Psoas muscle (tissue), 8 donors: ENCODE measurements around the gene DEGS1. TPM values are rescaled to one million over a fixed set of nuclear protein-coding genes. Genes with fewer than 3 reads are reported as not detected.
"Not testable (repeated sequence)": the region's sequence is repeated elsewhere in the genome, so short reads cannot be mapped to it uniquely, and the experiment has no call there.

Source experiments
- ATAC-seq, 4 donors: fragments of 200-7000 bp; cut with Tn5 transposase; one replicate each; pipeline ENCODE4 v1.9.1; 2020; ENCODE audit warnings: moderate library complexity in 3 of 4, mild to moderate bottlenecking in 2 of 4
- DNase-seq, 2 donors: peaks; one replicate each; pipeline ENCODE4 v3.0.0-alpha.2; 2020
- H3K27ac ChIP-seq: fragments of 200-600 bp; one replicate; pipeline ENCODE4 v1.8.0; 2022
- H3K27me3 ChIP-seq, 3 donors: fragments of 200-600 bp in 1 of 3; one replicate each; pipeline versions ENCODE4 v1.6.1 to v1.8.0; 2013 to 2022; ENCODE audit warnings: low read length in 2 of 3, mild to moderate bottlenecking in 2 of 3, moderate library complexity in 1 of 3; ENCODE audit not compliant: insufficient read depth in 3 of 3
- H3K36me3 ChIP-seq, 2 donors: fragments of 200-600 bp in 1 of 2; one replicate each; pipeline versions ENCODE4 v1.6.1 to v1.8.0; 2013 to 2022; ENCODE audit warnings: low read depth in 1 of 2, mild to moderate bottlenecking in 1 of 2, moderate library complexity in 1 of 2; ENCODE audit not compliant: insufficient read depth in 1 of 2
- H3K4me1 ChIP-seq: fragments of 200-600 bp; one replicate; pipeline ENCODE4 v1.8.0; 2022
- H3K4me3 ChIP-seq: fragments of 200-600 bp; one replicate; pipeline ENCODE4 v1.8.0; 2022; ENCODE audit warnings: mild to moderate bottlenecking
- H3K9me3 ChIP-seq: fragments of 200-600 bp; one replicate; pipeline ENCODE4 v1.8.0; 2022
- WGBS, 3 donors: extraction: QIAGEN DNeasy Blood & Tissue Kit; methylation state at CpG; one replicate each; pipeline versions ENCODE4 v1.1.6 to v1.1.7; 2013; 5-methylcytosine and 5-hydroxymethylcytosine counted together
- intact Hi-C, 2 donors: fragments of 100-400 bp; cut with DNase I; formaldehyde crosslinking; loops; one replicate each; pipeline versions ENCODE4 v1.11.0 to v1.14.2; 2022
- polyA plus RNA-seq, 3 donors: library from polyadenylated mRNA; stranded (reverse); fragments of 200-250 nt; gene quantifications; one replicate each; pipeline ENCODE4 v1.2.3, GENCODE V29; 2013
- total RNA-seq, 4 donors: library from RNA; stranded (reverse); fragmentation: NEBNext Ultra II Directional in 2 of 4; extraction: Animal tissue kit (Norgen Biotek cat#: 25700) in 2 of 4; gene quantifications; one replicate each; pipeline versions ENCODE4 v1.2.1 to v1.2.4, GENCODE V29; 2021 to 2023
- TF ChIP-seq, protein P1 (sequence below): fragments of 200-600 bp; IDR thresholded peaks from one replicate; pipeline ENCODE4 v1.8.0; 2022; ENCODE audit warnings: antibody characterized with exemption
- donor health status: healthy with polysubstance abuse.
- donor health status: DM: no; HTN: no; CAD: no; lungs with moderate emphysema.
- donor health status: Bipolar disorder and iron deficiency.
- donor health status: healthy.
- donor health status: DM: yes; HTN: yes; CAD: no.
- donor health status: DM: no; HTN: no; CAD: no.
- donor health status: DM: no; HTN: no; CAD: no.
- donor health status: DM: yes; HTN: yes; CAD: no.

DEGS1 gene
- total and polyA plus RNA-seq, 7 donors, result 16.1 to 26.7 (median 19.3) TPM

DNA sequence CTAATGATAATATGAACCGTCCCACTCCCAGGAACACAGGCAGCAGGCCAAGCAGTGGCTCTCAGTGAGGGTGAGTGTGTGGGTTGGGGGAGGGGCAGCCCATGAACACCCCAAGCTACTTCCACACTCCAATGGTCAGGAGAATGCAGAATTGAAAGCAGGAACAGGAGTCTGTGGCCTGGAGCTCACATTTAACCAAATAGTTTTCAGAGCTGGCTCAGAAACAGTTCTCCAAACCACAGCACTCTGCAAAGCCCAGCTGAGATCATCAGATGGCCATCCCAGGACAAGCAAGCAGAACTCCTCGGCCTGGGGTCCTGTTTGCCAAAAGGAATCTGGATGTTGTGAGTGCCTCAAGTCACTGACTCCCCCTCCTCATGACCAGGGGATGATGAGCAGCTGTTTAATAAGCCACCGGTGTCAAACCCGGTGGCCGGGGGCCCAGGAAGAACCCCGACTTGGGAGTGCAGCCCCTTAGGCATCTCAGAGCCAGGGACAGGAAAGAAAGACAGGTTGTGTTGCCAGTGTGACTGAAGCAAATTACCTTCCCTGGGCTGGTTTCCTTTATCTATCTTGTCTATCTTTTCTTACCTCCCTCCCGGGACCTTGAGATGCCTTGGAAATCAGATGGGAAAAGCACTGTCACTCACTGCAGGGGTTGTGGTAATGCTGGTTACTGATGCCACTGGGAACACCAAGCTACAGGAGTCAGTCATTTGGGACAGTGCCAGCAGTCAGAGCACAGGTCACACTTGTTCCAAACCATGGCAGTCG lies 20.4 kb downstream of the DEGS1 start:
- WGBS, 3 donors, result 38 to 50% (median 39%) methylated on average over 8 of the region's 8 CpGs
- ATAC-seq, result peak; percentile 30 to 82 (median 70)
- Histone ChIP-seq H3K4me3 (no peak overlapping the region), H3K9me3 (no peaks in the 10 kb centered on the region), H3K27me3 (no peaks in the 10 kb centered on the region), H3K4me1 (peaks cover 15% of the 10 kb centered on the region), H3K36me3 (no peaks in the 10 kb centered on the region), H3K27ac (no peak overlapping the region)
- intact Hi-C loops, result no loop called here
- peak in 1 of 2 donors; percentile 35 for DNase-seq
- TF ChIP-seq, protein P1, sequence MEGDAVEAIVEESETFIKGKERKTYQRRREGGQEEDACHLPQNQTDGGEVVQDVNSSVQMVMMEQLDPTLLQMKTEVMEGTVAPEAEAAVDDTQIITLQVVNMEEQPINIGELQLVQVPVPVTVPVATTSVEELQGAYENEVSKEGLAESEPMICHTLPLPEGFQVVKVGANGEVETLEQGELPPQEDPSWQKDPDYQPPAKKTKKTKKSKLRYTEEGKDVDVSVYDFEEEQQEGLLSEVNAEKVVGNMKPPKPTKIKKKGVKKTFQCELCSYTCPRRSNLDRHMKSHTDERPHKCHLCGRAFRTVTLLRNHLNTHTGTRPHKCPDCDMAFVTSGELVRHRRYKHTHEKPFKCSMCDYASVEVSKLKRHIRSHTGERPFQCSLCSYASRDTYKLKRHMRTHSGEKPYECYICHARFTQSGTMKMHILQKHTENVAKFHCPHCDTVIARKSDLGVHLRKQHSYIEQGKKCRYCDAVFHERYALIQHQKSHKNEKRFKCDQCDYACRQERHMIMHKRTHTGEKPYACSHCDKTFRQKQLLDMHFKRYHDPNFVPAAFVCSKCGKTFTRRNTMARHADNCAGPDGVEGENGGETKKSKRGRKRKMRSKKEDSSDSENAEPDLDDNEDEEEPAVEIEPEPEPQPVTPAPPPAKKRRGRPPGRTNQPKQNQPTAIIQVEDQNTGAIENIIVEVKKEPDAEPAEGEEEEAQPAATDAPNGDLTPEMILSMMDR, result no peak

DNA sequence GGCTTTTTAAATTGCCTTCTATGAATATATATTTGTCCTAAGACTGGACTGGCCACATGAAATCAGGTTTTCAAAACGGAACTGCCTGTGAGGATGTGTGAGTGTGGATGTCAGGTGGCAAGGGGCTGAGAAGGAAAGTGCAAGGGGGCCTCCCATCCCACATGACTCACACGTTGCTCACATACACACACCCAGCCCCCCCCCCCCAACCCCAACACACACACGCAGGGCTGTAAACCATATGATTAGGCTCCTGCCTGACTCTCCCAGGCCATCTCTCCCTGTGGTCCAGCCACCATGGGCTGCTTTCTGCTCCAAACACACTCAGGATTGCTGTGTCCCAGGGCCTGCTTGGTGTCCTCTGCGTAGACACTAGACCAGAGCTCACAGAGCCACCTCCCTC lies 22.4 kb downstream of the DEGS1 start:
- intact Hi-C loops, result no loop called here
- DNase-seq (no peak), ATAC-seq (peak in 2 of 4 donors; percentile 45 to 54)
- no peaks in the 10 kb centered on the region for H3K27me3 ChIP-seq
- peaks cover 15% of the 10 kb centered on the region for H3K4me1 ChIP-seq
- H3K9me3 ChIP-seq, result no peaks in the 10 kb centered on the region
- no peaks in the 10 kb centered on the region for H3K36me3 ChIP-seq
- WGBS, 3 donors, result 34 to 37% (median 35%) methylated on average over 4 of the region's 4 CpGs
- TF ChIP-seq, protein P1, result no peak
- H3K27ac ChIP-seq, result no peak overlapping the region
- H3K4me3 ChIP-seq, result no peak overlapping the region

DNA sequence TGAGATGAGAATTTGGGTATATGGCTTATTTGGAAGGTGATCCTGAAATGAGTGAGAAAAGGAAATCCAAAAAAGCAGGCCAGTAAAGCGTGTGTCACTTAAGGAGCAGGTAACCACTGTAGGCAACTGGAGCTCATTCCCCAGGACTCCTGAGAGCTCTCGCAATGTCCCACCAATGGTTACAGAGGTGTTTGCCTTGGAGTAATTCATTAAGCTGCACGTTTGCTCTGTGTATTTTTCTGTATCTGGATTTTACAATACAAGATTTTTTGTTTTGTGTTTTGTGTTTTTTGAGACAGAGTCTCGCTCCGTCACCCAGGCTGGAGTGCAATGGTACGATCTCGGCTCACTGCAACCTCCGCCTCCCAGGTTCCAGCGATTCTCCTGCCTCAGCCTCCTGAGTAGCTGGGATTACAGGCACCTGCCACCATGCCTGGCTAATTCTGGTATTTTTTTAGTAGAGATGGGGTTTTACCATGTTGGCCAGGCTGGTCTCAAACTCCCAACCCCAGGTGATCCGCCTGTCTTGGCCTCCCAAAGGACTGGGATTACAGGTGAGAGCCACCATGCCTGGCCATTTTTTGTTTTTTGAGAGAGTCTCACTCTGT lies 23.0 kb downstream of the DEGS1 start:
- WGBS, 3 donors, result 80 to 95% (median 82%) methylated on average over 10 of the region's 10 CpGs
- H3K36me3 ChIP-seq, DNase-seq, ATAC-seq, intact Hi-C loops, H3K27ac ChIP-seq, H3K4me3 ChIP-seq, H3K9me3 ChIP-seq, H3K27me3 ChIP-seq: not testable (repeated sequence)
- peaks cover 18% of the 10 kb centered on the region for H3K4me1 ChIP-seq

DNA sequence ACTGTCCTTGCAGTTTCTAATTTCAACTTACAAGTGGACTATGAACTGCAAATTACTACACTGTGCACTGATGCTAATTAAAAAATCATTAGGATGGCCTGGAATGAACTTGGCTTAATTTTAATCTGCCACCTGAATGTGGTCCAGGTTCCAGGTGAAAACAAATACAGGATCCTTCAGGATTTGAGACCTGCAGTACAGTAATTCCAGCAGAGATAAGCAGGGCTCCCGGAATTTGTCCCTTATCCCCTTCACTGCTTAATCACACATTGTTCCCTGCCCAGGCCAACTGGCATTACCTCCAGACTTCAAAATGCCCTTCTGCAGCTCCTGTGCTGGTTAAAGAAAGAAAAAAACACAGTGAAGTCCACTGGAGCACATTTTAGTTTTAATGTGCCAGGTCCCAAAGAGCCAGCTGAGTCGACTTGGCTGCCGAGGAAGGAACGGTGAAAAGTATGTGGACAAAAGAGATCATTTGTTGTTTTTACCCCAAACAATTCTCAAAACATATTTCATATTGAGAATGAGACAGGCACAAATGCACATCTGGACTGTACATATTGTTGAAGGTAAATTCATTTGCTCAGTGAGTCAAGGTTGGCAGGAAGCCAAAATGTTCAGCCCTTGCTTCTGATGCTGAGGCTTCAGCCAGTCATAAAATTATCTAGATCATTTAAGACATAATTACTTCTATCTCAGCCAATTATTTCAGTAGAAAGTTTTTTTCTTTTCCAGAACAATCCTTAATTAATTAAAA lies 28.3 kb downstream of the DEGS1 start:
- Histone ChIP-seq H3K27me3 (no peaks in the 10 kb centered on the region), H3K36me3 (no peaks in the 10 kb centered on the region), H3K27ac (no peak overlapping the region), H3K4me1 (peaks cover 9% of the 10 kb centered on the region), H3K9me3 (no peaks in the 10 kb centered on the region), H3K4me3 (no peak overlapping the region)
- peak in 1 of 4 donors; percentile 41 for ATAC-seq
- TF ChIP-seq, protein P1, result no peak
- WGBS, 3 donors, result 12 to 13% (median 12%) methylated on average over 4 of the region's 4 CpGs
- intact Hi-C loops, result no loop called here
- no peak for DNase-seq

DNA sequence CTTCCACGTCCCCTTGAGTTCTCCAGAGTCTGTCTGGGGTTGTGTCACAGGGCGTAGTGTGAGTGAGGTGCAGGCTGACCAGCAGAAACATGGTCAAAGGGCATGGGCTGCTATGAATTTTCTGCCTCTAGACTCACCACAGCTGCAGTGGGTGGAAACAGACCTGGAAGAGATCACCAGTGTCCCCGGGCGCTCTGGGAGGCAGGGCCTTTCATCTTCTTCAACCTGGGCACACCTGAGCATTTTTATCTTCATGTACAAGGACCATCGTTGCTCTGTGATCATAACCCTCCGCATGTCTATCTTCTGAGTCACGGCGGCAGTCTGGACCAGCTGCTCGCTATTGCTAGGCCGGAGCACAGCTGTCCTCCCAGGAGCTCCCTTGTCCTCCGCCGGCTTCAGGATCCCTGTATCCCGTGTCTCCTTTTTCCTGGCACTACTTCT lies 29.6 kb downstream of the DEGS1 start:
- Histone ChIP-seq H3K27me3 (no peaks in the 10 kb centered on the region), H3K9me3 (no peaks in the 10 kb centered on the region), H3K27ac (no peak overlapping the region), H3K36me3 (no peaks in the 10 kb centered on the region), H3K4me1 (peaks cover 9% of the 10 kb centered on the region), H3K4me3 (no peak overlapping the region)
- TF ChIP-seq, protein P1, result no peak
- ATAC-seq, result peak in 2 of 4 donors; percentile 44 to 46
- WGBS, 3 donors, result 57 to 60% (median 57%) methylated on average over 13 of the region's 13 CpGs
- peak in 1 of 2 donors; percentile 59 for DNase-seq
- intact Hi-C loops, result no loop called here
